Cardiac muscle cell (in vitro differentiated cells and primary cell): Measurements from ENCODE around the gene MIP. TPM values are rescaled to one million over a fixed set of nuclear protein-coding genes. Genes with fewer than 3 reads are reported as not detected.

ENCODE experiments used
- DNase-seq, 2 donors: peaks; one replicate each; pipeline versions ENCODE4 v3.0.0 to v3.0.0-alpha.2; 2010 to 2017; ENCODE audit warnings: low read depth in 1 of 2, low spot score in 1 of 2
- H3K27ac ChIP-seq: fragments of 200-600 bp; sonication (generic); 2 replicates; pipeline ENCODE4 v1.5.1; 2016
- H3K27me3 ChIP-seq: fragments of 200-600 bp; sonication (generic); 2 replicates; pipeline ENCODE4 v1.6.0; 2016; ENCODE audit warnings: control low read depth
- H3K36me3 ChIP-seq: fragments of 200-600 bp; sonication (generic); 2 replicates; pipeline ENCODE4 v1.5.1; 2016; ENCODE audit warnings: control low read depth
- H3K4me1 ChIP-seq: fragments of 200-600 bp; sonication (generic); 2 replicates; pipeline ENCODE4 v1.8.1; 2017; ENCODE audit warnings: low read depth, mild to moderate bottlenecking, mixed run types
- H3K4me3 ChIP-seq: fragments of 200-600 bp; sonication (generic); 2 replicates; pipeline ENCODE4 v1.5.1; 2016; ENCODE audit warnings: mild to moderate bottlenecking
- H3K9me3 ChIP-seq: fragments of 200-600 bp; sonication (generic); 2 replicates; pipeline ENCODE4 v1.5.1; 2017; ENCODE audit warnings: low read depth, mild to moderate bottlenecking, control low read depth
- CTCF ChIP-seq: IDR thresholded peaks from 2 replicates; pipeline ENCODE4 v1.5.1; 2012; ENCODE audit warnings: low read depth, mild to moderate bottlenecking, low read length
- polyA plus RNA-seq: library from polyadenylated mRNA; unstranded; fragments of >200 nt; fragmentation: Nextera tagmentation; extraction: Ambion mirVana; gene quantifications from 2 replicates; pipeline ENCODE4 v1.2.1, GENCODE V29; 2016
- total RNA-seq: library from RNA; depleted of rRNA; stranded (reverse); fragments of >200 nt; gene quantifications from 2 replicates; pipeline ENCODE4 v1.2.3, GENCODE V29; 2016

The MIP gene
- total and polyA plus RNA-seq, 2 experiments from 2014 or later, result 0.29 TPM; not detected in 1

DNA sequence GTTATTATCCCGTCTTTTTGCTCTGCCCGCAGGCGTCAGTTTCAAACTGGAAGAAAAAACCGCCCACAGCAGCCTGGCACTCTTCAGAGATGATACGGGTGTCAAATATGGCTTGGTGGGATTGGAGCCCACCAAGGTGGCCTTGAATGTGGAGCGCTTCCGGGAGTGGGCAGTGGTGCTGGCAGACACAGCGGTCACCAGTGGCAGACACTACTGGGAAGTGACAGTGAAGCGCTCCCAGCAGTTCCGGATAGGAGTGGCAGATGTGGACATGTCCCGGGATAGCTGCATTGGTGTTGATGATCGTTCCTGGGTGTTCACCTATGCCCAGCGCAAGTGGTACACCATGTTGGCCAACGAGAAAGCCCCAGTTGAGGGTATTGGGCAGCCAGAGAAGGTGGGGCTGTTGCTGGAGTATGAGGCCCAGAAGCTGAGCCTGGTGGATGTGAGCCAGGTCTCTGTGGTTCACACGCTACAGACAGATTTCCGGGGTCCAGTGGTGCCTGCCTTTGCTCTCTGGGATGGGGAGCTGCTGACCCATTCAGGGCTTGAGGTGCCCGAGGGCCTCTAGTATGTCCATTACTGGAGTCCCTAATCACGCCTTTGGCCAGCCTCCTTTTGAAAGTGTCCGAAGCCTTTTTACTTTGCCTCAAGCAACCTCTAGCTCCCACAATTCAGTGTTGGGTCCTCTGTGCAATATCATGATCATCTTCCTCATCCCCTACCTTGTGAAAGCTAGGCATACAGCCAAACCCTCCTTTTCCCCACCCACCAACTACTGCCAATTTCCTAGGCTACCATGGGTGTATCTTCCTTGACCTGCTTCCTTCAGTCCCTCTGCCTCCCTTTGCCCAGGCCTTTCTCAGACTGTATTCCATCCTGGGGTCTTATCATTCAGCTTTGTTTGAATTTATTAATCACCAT lies 14.8 kb upstream of the MIP start:
- Histone ChIP-seq H3K36me3 (no peaks in the 10 kb centered on the region), H3K9me3 (no peaks in the 10 kb centered on the region), H3K4me3 (peak overlapping the region; percentile 76), H3K27ac (peak overlapping the region; percentile 74), H3K27me3 (no peaks in the 10 kb centered on the region), H3K4me1 (no peaks in the 10 kb centered on the region)
- DNase-seq, result no peak
- no peak for TF ChIP-seq CTCF

DNA sequence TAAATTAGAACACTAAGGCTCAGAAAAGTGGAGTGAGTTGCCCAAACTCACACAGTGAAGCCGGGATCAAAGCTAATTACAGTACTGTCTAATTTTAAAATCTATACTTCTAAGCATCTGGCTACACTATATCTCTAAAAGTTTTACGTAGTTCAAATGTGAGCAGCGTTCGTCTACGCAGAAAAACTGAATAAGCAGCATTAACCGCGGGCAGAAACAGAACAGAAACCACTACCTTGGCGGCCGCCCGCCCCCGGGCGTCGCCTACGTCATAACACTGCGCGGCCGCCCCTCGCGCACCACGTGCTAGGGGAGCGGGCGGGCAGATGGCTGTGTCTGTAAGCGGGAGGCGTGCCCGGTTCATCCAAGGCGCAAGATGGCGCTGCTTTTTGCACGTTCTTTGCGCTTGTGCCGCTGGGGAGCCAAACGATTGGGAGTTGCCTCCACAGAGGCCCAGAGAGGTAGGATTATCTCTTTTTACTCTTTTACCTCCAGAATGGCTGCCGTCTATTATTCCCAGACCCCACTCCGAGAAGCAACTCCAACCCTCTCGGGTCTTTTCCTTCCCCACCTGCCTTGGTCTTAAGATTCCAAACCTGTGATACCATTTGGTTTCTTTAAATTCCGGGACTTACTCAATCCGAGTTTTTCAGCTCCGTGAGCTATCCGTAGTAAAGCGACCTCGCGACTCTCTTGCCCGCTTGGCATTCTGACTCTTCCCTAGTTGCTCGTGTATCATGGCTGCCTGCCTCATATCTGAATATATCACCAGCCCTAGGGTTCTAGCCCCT lies 14.0 kb upstream of the MIP start, which contains the start of gene SPRYD4:
Gene SPRYD4 (plus strand): TSS at position 363 of the 791 bp plus-strand sequence. CDS start 14 bp downstream, at position 377.
- Histone ChIP-seq H3K27ac (peak within 1 kb of the TSS; percentile 74), H3K4me3 (peak within 1 kb of the TSS; percentile 76), H3K36me3 (no peaks in the 10 kb centered on the region), H3K4me1 (no peaks in the 10 kb centered on the region), H3K9me3 (no peaks in the 10 kb centered on the region), H3K27me3 (no peaks in the 10 kb centered on the region)
- peak; percentile 95 to 96 for DNase-seq
- TF ChIP-seq CTCF, result peak; percentile 27

- H3K27ac ChIP-seq, result no peak overlapping the region
- no peaks in the 10 kb centered on the region for H3K27me3 ChIP-seq
- no peaks in the 10 kb centered on the region for H3K4me1 ChIP-seq
- TF ChIP-seq CTCF, result no peak
- H3K36me3 ChIP-seq, result no peaks in the 10 kb centered on the region
- no peak for DNase-seq
- no peak overlapping the region for H3K4me3 ChIP-seq
- no peaks in the 10 kb centered on the region for H3K9me3 ChIP-seq
Measured at GRCh38 chr12:56462565-56462964, 8.1 kb upstream of the MIP start.

- Histone ChIP-seq H3K27ac (no peak overlapping the region), H3K4me1 (no peaks in the 10 kb centered on the region), H3K36me3 (no peaks in the 10 kb centered on the region), H3K4me3 (no peak overlapping the region), H3K9me3 (no peaks in the 10 kb centered on the region), H3K27me3 (no peaks in the 10 kb centered on the region)
- no peak for DNase-seq
- no peak for TF ChIP-seq CTCF
Measured at GRCh38 chr12:56461235-56462159, 7.0 kb upstream of the MIP start.

DNA sequence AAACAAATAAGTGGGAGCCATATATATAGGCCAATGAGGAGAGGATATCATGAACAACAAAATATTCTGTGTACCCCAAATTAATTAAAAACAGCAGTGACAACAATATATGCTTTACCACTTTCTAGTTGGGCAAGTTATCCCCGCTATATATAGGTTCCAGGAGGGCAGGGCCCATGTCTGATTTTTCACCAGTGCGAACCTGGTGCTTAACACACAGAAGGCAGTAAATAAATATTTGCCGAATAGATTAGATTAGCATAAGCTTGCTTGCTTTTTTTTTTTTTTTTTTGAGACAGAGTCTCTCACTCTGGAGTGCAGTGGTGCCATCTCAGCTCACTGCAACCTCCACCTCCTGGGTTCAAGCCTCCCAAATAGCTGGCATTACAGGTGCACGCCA lies 3.4 kb upstream of the MIP start:
- H3K4me3 ChIP-seq, result no peak overlapping the region
- no peaks in the 10 kb centered on the region for H3K4me1 ChIP-seq
- no peak for TF ChIP-seq CTCF
- no peaks in the 10 kb centered on the region for H3K9me3 ChIP-seq
- no peaks in the 10 kb centered on the region for H3K27me3 ChIP-seq
- H3K27ac ChIP-seq, result no peak overlapping the region
- DNase-seq, result no peak
- H3K36me3 ChIP-seq, result no peaks in the 10 kb centered on the region
